Fibroblast of skin of left quadriceps (primary cell): Measurements from ENCODE around the gene PBX3.
A peak's percentile ranks its signal among the peaks of the same experiment; 100 is the strongest.

Experiments
- DNase-seq, 2 experiments: peaks; one replicate each; pipeline ENCODE4 v3.0.0-alpha.2; 2013; ENCODE audit warnings: low read depth in 2 of 2

PBX3 gene

GRCh38 chr9:125906144-125906543, 159.0 kb downstream of the PBX3 start:
- peak in 1 of 2 experiments; percentile 25 for DNase-seq

GRCh38 chr9:125906893-125907292, 159.7 kb downstream of the PBX3 start:
- DNase-seq, result no peak

GRCh38 chr9:125908136-125908535, 161.0 kb downstream of the PBX3 start:
- no peak for DNase-seq

- no peak for DNase-seq
Observed at GRCh38 chr9:125908966-125909365, 161.8 kb downstream of the PBX3 start.

- no peak for DNase-seq
Observed at GRCh38 chr9:125909459-125909858, 162.3 kb downstream of the PBX3 start.

GRCh38 chr9:125910286-125910685, 163.1 kb downstream of the PBX3 start:
- no peak for DNase-seq

GRCh38 chr9:125911861-125912644, 164.9 kb downstream of the PBX3 start:
- DNase-seq, result no peak

- no peak for DNase-seq
Observed at GRCh38 chr9:125912667-125913066, 165.5 kb downstream of the PBX3 start.

- no peak for DNase-seq
Observed at GRCh38 chr9:125913551-125913950, 166.4 kb downstream of the PBX3 start.

- DNase-seq, result no peak
Observed at GRCh38 chr9:125914411-125914810, 167.2 kb downstream of the PBX3 start.

GRCh38 chr9:125915606-125916005, 168.4 kb downstream of the PBX3 start:
- DNase-seq, result no peak

- DNase-seq, result no peak
Observed at GRCh38 chr9:125919565-125919964, 172.4 kb downstream of the PBX3 start.

GRCh38 chr9:125920402-125920801, 173.2 kb downstream of the PBX3 start:
- no peak for DNase-seq

- DNase-seq, result no peak
Observed at GRCh38 chr9:125922854-125923253, 175.7 kb downstream of the PBX3 start.

- no peak for DNase-seq
Observed at GRCh38 chr9:125924351-125924750, 177.2 kb downstream of the PBX3 start.

- DNase-seq, result no peak
Observed at GRCh38 chr9:125926936-125927335, 179.8 kb downstream of the PBX3 start.

- DNase-seq, result no peak
Observed at GRCh38 chr9:125929846-125930245, 182.7 kb downstream of the PBX3 start.

GRCh38 chr9:125931211-125931610, 184.0 kb downstream of the PBX3 start:
- DNase-seq, result no peak

- peak; percentile 92 for DNase-seq
Observed at GRCh38 chr9:125932012-125932411, 184.8 kb downstream of the PBX3 start.

GRCh38 chr9:125932746-125933455, 185.7 kb downstream of the PBX3 start:
- no peak for DNase-seq

- DNase-seq, result no peak
Observed at GRCh38 chr9:125942125-125942524, 195.0 kb downstream of the PBX3 start.

- no peak for DNase-seq
Observed at GRCh38 chr9:125943831-125944230, 196.7 kb downstream of the PBX3 start.

GRCh38 chr9:125946397-125946796, 199.2 kb downstream of the PBX3 start:
- DNase-seq, result no peak
